ENCODE measurements around the gene ORC2. TPM values are rescaled to one million over a fixed set of nuclear protein-coding genes. Genes with fewer than 3 reads are reported as not detected.
"Not testable (repeated sequence)": the region's sequence is repeated elsewhere in the genome, so short reads cannot be mapped to it uniquely, and the experiment has no call there.

The ORC2 gene
- total and polyA plus RNA-seq, 4 donors = 5.6 to 35.6 (median 20.4) TPM

DNA sequence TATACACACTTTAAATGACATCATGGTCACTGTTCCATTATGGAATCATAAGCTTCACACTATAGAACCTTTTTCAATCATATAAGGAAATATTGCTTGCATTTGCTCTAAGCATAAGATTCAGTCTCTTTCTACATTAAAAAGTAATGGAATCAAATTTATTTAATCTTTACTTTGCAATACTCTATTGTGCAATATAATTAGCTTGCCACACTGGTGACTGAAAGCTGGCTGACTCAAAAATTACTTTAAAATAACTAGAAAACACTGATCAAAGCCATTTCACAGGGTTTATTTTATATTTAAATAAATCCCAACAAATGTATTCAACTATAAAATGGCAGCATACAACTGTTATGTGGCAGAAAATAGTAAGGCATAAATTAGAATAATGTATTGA lies 13.2 kb upstream of the ORC2 start:
- ATAC-seq (ENCODE audit: low FRiP score) (no peak), DNase-seq (no peak)
- Histone ChIP-seq H3K4me3 (ENCODE audit: low read length in 2 of 2) (no peak overlapping the region), H3K27me3 (ENCODE audit: control insufficient read depth in 1 of 2, insufficient read depth in 2 of 2, low read length in 1 of 2) (no peaks in the 10 kb centered on the region), H3K27ac (ENCODE audit: low read depth in 1 of 2, low read length in 2 of 2) (no peak overlapping the region), H3K9me3 (ENCODE audit: control insufficient read depth, low read length) (no peaks in the 10 kb centered on the region), H3K4me1 (ENCODE audit: control insufficient read depth in 1 of 2, insufficient read depth in 2 of 2, low read length in 2 of 2) (no peaks in the 10 kb centered on the region), H3K36me3 (ENCODE audit: control insufficient read depth in 1 of 2, insufficient read depth in 2 of 2, low read length in 1 of 2) (peaks cover 0 to 11% of the 10 kb centered on the region in 2 donors)
- intact Hi-C loops (cut with DNase I) = no loop called here

DNA sequence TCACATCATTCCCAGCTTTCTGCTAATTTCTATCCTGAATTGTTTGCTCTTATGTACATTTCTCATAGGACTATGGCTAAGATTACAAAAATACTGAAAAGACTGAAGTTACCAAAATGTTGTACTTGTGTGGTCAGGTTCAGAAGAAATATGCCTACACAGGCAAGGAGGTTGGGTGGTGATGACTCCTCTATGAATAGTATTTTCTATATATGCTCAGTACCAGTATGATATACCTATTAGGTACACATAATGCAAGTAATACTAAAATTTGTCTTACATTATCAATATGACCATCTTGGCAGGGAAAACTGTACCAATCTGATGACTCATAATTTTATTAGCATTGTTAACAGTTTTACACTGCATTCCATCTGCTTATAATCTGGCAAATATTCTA lies 12.2 kb upstream of the ORC2 start:
- peaks cover 0 to 7% of the 10 kb centered on the region in 2 donors for H3K36me3 ChIP-seq (ENCODE audit: control insufficient read depth in 1 of 2, insufficient read depth in 2 of 2, low read length in 1 of 2)
- H3K27me3 ChIP-seq (ENCODE audit: control insufficient read depth in 1 of 2, insufficient read depth in 2 of 2, low read length in 1 of 2) = no peaks in the 10 kb centered on the region
- H3K9me3 ChIP-seq (ENCODE audit: control insufficient read depth, low read length) = no peaks in the 10 kb centered on the region
- ATAC-seq (ENCODE audit: low FRiP score) (no peak), DNase-seq (no peak)
- H3K4me3 ChIP-seq (ENCODE audit: low read length in 2 of 2) = no peak overlapping the region
- H3K4me1 ChIP-seq (ENCODE audit: control insufficient read depth in 1 of 2, insufficient read depth in 2 of 2, low read length in 2 of 2) = no peaks in the 10 kb centered on the region
- intact Hi-C loops (cut with DNase I) = no loop called here
- no peak overlapping the region for H3K27ac ChIP-seq (ENCODE audit: low read depth in 1 of 2, low read length in 2 of 2)

DNA sequence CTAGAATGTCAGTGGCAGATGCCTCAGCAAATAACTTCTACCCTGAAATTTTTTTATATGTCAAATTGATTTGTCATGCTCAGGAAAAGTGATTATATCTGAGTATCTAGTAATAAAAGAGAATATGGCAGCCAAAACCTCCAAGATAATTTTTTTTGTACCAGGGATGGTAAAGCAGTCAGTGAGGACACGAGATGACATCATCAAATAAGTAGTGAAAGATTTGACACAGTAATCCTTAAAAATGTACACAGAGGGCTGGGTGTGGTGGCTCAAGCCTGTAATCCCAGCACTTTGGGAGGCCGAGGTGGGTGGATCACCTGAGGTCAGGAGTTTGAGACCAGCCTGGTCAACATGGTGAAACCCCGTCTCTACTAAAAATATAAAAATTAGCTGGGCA lies 6.6 kb upstream of the ORC2 start:
- H3K27me3 ChIP-seq (ENCODE audit: control insufficient read depth in 1 of 2, insufficient read depth in 2 of 2, low read length in 1 of 2); H3K36me3 ChIP-seq (ENCODE audit: control insufficient read depth in 1 of 2, insufficient read depth in 2 of 2, low read length in 1 of 2); H3K4me3 ChIP-seq (ENCODE audit: low read length in 2 of 2); H3K9me3 ChIP-seq (ENCODE audit: control insufficient read depth, low read length); intact Hi-C loops (cut with DNase I); H3K27ac ChIP-seq (ENCODE audit: low read depth in 1 of 2, low read length in 2 of 2); DNase-seq; ATAC-seq (ENCODE audit: low FRiP score); H3K4me1 ChIP-seq (ENCODE audit: control insufficient read depth in 1 of 2, insufficient read depth in 2 of 2, low read length in 2 of 2): not testable (repeated sequence)
- WGBS, 2 donors = 94 to 97% methylated on average over 3 of the region's 3 CpGs

DNA sequence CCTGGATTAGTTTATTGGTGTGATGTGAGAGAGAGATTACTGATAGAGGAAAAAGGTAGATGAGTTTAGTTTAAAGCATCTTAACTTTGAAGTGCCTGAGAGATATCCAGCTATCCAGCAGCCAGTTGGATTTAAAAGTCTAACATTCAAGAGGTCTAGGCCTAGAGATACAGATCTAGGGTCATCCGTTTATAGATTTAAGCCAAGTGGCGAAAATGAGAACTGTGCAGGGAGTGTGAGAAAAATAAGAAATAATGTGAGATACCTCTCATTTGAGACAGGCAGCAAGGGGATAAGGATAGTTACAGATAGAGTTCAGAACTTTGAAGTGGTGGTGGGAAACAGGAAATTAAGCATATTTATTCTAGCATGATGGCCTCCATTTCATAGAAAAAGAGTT lies 5.3 kb upstream of the ORC2 start:
- DNase-seq (no peak), ATAC-seq (ENCODE audit: low FRiP score) (no peak)
- Histone ChIP-seq H3K4me1 (ENCODE audit: control insufficient read depth in 1 of 2, insufficient read depth in 2 of 2, low read length in 2 of 2) (peaks cover 0 to 5% of the 10 kb centered on the region in 2 donors), H3K9me3 (ENCODE audit: control insufficient read depth, low read length) (no peaks in the 10 kb centered on the region), H3K27ac (ENCODE audit: low read depth in 1 of 2, low read length in 2 of 2) (no peak overlapping the region), H3K4me3 (ENCODE audit: low read length in 2 of 2) (no peak overlapping the region), H3K36me3 (ENCODE audit: control insufficient read depth in 1 of 2, insufficient read depth in 2 of 2, low read length in 1 of 2) (no peaks in the 10 kb centered on the region), H3K27me3 (ENCODE audit: control insufficient read depth in 1 of 2, insufficient read depth in 2 of 2, low read length in 1 of 2) (no peaks in the 10 kb centered on the region)
- intact Hi-C loops (cut with DNase I) = loop anchor here in 1 of 2 donors (10.0 kb wide), 1 partner anchor 254 kb away; no protein-coding TSS in a partner anchor
- 84 to 93% methylated on average over 2 of the region's 2 CpGs for WGBS, 2 donors

DNA sequence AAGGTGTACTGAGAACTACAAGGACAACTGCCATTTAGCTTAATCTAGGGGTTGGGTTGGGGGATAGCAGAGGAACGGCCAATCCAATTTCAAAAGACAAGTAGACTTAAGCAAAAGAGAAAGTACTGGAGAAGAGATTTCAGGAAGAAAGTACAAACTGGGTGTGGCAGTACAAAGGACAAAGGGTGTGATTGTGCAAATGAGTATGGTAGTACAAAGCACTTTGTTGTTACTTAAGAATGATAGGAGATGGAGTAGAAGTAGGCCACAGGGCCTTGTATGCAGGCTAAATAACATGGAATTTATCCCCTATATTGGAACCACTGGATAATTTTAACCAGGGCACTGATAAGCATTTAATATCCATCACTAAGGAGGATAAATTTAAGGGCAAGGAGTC lies 4.7 kb upstream of the ORC2 start:
- H3K4me1 ChIP-seq (ENCODE audit: control insufficient read depth in 1 of 2, insufficient read depth in 2 of 2, low read length in 2 of 2) = peaks cover 0 to 5% of the 10 kb centered on the region in 2 donors
- DNase-seq (no peak), ATAC-seq (ENCODE audit: low FRiP score) (no peak)
- H3K27me3 ChIP-seq (ENCODE audit: control insufficient read depth in 1 of 2, insufficient read depth in 2 of 2, low read length in 1 of 2) = no peaks in the 10 kb centered on the region
- H3K36me3 ChIP-seq (ENCODE audit: control insufficient read depth in 1 of 2, insufficient read depth in 2 of 2, low read length in 1 of 2) = no peaks in the 10 kb centered on the region
- intact Hi-C loops (cut with DNase I) = loop anchor here in 1 of 2 donors (10.0 kb wide), 1 partner anchor 253 kb away; no protein-coding TSS in a partner anchor
- H3K27ac ChIP-seq (ENCODE audit: low read depth in 1 of 2, low read length in 2 of 2) = no peak overlapping the region
- no peak overlapping the region for H3K4me3 ChIP-seq (ENCODE audit: low read length in 2 of 2)
- no peaks in the 10 kb centered on the region for H3K9me3 ChIP-seq (ENCODE audit: control insufficient read depth, low read length)
- WGBS, 2 donors = 84 to 90% methylated on average over 1 of the region's 1 CpG

DNA sequence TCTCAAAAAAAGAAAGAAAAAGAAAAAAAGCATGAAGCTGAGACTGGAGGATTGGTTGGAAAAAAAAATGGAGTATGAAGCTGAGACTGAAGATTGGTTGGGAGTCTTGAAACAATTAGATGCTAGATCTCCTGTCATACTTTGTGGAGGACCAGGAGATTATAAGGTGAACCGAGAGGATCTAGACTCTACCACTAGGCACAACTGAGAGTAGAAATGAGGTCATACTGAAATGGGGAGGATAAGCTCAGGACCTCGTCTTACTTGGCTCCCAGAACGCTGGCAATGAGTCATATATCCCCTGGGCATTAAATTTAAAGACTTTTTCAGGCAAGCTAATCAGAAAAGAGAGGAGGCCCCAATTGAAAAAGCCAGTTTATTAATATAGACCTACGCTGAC lies 3.3 kb upstream of the ORC2 start:
- Histone ChIP-seq H3K9me3 (ENCODE audit: control insufficient read depth, low read length) (no peaks in the 10 kb centered on the region), H3K36me3 (ENCODE audit: control insufficient read depth in 1 of 2, insufficient read depth in 2 of 2, low read length in 1 of 2) (no peaks in the 10 kb centered on the region), H3K27ac (ENCODE audit: low read depth in 1 of 2, low read length in 2 of 2) (no peak overlapping the region), H3K4me3 (ENCODE audit: low read length in 2 of 2) (no peak overlapping the region), H3K27me3 (ENCODE audit: control insufficient read depth in 1 of 2, insufficient read depth in 2 of 2, low read length in 1 of 2) (no peaks in the 10 kb centered on the region), H3K4me1 (ENCODE audit: control insufficient read depth in 1 of 2, insufficient read depth in 2 of 2, low read length in 2 of 2) (peaks cover 0 to 8% of the 10 kb centered on the region in 2 donors)
- WGBS, 2 donors = 30 to 35% methylated on average over 4 of the region's 4 CpGs
- no peak for ATAC-seq (ENCODE audit: low FRiP score)
- intact Hi-C loops (cut with DNase I) = loop anchor here in 1 of 2 donors (10.0 kb wide), 1 partner anchor 252 kb away; no protein-coding TSS in a partner anchor
- DNase-seq = no peak

DNA sequence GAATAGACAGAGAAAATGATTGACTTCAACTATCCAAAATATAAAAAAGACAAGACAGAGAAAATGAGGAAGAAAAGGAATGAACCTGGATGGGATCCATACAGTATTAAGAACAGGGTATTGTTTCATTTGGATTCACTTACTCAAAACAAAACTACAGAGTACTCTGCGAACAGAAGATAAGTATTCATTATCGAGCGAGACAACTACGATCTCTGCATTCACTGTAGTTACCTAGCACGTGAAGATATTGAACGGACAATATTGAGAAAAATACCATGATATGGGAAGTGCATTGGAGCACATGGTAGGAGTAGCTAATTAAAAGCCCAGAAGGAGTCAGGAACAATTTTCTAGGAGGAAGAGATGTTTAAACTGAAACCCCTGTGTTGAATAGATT lies 1.0 kb upstream of the ORC2 start:
- intact Hi-C loops (cut with DNase I) = loop anchor here in 1 of 2 donors (10.0 kb wide), 1 partner anchor 250 kb away; no protein-coding TSS in a partner anchor
- Histone ChIP-seq H3K27me3 (ENCODE audit: control insufficient read depth in 1 of 2, insufficient read depth in 2 of 2, low read length in 1 of 2) (no peaks in the 10 kb centered on the region), H3K9me3 (ENCODE audit: control insufficient read depth, low read length) (no peaks in the 10 kb centered on the region), H3K4me3 (ENCODE audit: low read length in 2 of 2) (peak overlapping the region; percentile 40 to 66), H3K27ac (ENCODE audit: low read depth in 1 of 2, low read length in 2 of 2) (no peak overlapping the region), H3K36me3 (ENCODE audit: control insufficient read depth in 1 of 2, insufficient read depth in 2 of 2, low read length in 1 of 2) (no peaks in the 10 kb centered on the region), H3K4me1 (ENCODE audit: control insufficient read depth in 1 of 2, insufficient read depth in 2 of 2, low read length in 2 of 2) (peaks cover 0 to 8% of the 10 kb centered on the region in 2 donors)
- no peak for DNase-seq
- no peak for ATAC-seq (ENCODE audit: low FRiP score)
- 76 to 78% methylated on average over 6 of the region's 6 CpGs for WGBS, 2 donors

DNA sequence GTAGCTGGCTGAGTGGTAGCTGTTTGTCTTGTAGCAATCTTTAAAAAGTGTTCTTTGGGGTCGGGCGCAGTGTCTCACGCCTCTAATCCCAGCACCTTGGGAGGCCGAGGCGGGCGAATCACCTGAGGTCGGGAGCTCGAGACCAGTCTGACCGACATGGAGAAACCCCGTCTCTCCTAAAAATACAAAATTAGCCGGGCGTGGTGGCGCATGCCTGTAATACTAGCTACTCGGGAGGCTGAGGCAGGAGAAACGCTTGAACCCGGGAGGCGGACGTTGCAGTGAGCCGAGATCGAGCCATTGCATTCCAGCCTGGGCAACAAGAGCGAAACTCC lies 425 bp upstream of the ORC2 start:
- DNase-seq = peak in 1 of 2 donors; percentile 78
- not testable (repeated sequence) for ATAC-seq (ENCODE audit: low FRiP score); H3K36me3 ChIP-seq (ENCODE audit: control insufficient read depth in 1 of 2, insufficient read depth in 2 of 2, low read length in 1 of 2); H3K9me3 ChIP-seq (ENCODE audit: control insufficient read depth, low read length); H3K4me1 ChIP-seq (ENCODE audit: control insufficient read depth in 1 of 2, insufficient read depth in 2 of 2, low read length in 2 of 2); H3K27me3 ChIP-seq (ENCODE audit: control insufficient read depth in 1 of 2, insufficient read depth in 2 of 2, low read length in 1 of 2)
- intact Hi-C loops (cut with DNase I) = loop anchor here in 1 of 2 donors (10.0 kb wide), 1 partner anchor 249 kb away; no protein-coding TSS in a partner anchor
- 0 to 2% methylated on average over 21 of the region's 21 CpGs for WGBS, 2 donors
- peak overlapping the region in 1 of 2 donors; percentile 66 for H3K27ac ChIP-seq (ENCODE audit: low read depth in 1 of 2, low read length in 2 of 2)
- H3K4me3 ChIP-seq (ENCODE audit: low read length in 2 of 2) = peak overlapping the region; percentile 40 to 66

DNA sequence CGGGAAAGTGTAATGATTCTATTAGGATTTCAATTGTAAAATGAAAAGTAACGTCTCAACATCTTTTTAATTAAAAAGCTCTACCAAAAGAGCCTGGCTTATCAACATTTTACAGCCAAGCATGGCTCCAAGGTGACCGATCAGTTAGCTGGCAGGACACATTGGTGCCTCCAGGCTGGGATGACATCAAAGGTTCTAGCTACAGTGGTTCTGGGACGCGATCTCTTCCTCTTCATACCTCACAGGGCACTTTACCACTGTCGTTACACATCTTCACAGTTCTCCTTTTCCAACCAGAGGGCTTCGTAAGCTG lies 693 bp downstream of the ORC2 start:
- intact Hi-C loops (cut with DNase I) = loop anchor here in 1 of 2 donors (10.0 kb wide), 1 partner anchor 248 kb away; no protein-coding TSS in a partner anchor
- H3K27ac ChIP-seq (ENCODE audit: low read depth in 1 of 2, low read length in 2 of 2) = peak overlapping the region in 1 of 2 donors; percentile 41
- no peaks in the 10 kb centered on the region for H3K27me3 ChIP-seq (ENCODE audit: control insufficient read depth in 1 of 2, insufficient read depth in 2 of 2, low read length in 1 of 2)
- no peak for DNase-seq
- H3K4me1 ChIP-seq (ENCODE audit: control insufficient read depth in 1 of 2, insufficient read depth in 2 of 2, low read length in 2 of 2) = peaks cover 0 to 8% of the 10 kb centered on the region in 2 donors
- H3K36me3 ChIP-seq (ENCODE audit: control insufficient read depth in 1 of 2, insufficient read depth in 2 of 2, low read length in 1 of 2) = no peaks in the 10 kb centered on the region
- H3K9me3 ChIP-seq (ENCODE audit: control insufficient read depth, low read length) = no peaks in the 10 kb centered on the region
- 2 to 3% methylated on average over 7 of the region's 7 CpGs for WGBS, 2 donors
- peak overlapping the region; percentile 87 to 91 for H3K4me3 ChIP-seq (ENCODE audit: low read length in 2 of 2)
- ATAC-seq (ENCODE audit: low FRiP score) = peak; percentile 21
